ENCODE data around the gene CLNK. TPM values are rescaled to one million over a fixed set of nuclear protein-coding genes. Genes with fewer than 3 reads are reported as not detected.
"Not testable (repeated sequence)": the region's sequence is repeated elsewhere in the genome, so short reads cannot be mapped to it uniquely, and the experiment has no call there.

CLNK gene
- total RNA-seq, 1 experiment from 2014 or later = not detected

DNA sequence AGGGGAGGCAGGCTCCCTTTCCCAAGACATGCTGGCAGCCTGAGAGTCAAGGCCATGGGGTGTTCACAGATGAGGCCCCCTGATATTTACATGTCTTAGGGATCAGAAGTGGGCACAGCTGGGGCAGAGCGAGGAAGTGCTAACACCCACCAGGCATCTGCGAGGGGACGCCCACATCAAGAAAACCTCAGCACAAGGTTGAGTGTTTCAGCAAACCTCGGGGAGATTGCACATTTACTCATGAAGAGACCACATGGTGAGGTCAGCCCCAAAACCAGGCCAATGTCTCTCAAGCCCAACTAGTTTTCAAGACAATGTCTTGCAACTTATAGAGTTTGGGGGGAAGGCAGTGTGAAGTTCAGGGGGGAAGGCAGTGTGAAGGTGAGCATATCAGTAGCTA lies 55.2 kb downstream of the CLNK start:
- no peak for DNase-seq (ENCODE audit: low read depth, low spot score)

DNA sequence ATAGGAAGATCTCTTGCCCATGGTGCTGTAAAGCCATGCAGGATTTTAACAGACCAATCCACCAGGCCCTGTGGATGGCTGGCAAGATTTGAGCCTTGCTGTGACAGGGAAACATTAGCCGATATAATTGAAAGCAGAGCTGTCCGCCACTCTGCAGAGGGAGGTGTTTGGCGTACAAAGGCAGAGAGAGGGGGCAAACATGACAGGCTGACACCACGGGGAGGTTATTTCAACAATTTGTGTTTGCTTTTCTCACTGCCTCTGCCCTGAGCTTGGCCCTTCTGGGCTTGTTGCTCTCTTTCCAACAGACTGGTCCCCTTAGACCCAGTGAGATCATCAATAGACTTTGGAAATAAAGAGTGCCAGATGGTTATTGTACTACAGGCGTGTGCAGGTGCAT lies 59.4 kb downstream of the CLNK start:
- DNase-seq (ENCODE audit: low read depth, low spot score) = no peak
- in situ Hi-C loops (cut with HindIII; ENCODE audit: low pct_unique_long_range_greater_than_20kb, low sequenced_read_pairs) = no loop called here

More for the DNA sequence above, 55.2 kb downstream of the CLNK start:
- in situ Hi-C loops (cut with HindIII; ENCODE audit: low pct_unique_long_range_greater_than_20kb, low sequenced_read_pairs) = no loop called here

DNA sequence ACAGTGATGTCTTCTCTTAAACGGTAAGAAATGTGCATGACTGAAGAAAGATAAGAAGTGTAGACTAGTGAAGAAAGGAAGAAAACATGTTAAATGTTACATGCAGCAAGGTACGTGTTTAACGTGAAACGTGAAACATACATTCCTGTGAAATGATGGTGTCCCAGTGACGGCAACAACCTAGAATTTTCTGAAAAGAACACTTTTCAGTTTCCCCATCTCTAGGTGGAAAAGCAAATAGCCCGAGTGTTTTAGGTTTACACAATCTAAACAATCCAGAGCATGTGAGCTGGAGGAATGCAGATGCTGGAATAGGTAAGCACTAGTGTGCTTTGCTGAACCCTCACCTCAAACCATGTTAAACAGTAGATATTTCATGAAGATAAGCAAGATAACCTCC lies 60.7 kb downstream of the CLNK start:
- DNase-seq (ENCODE audit: low read depth, low spot score) = no peak
- in situ Hi-C loops (cut with HindIII; ENCODE audit: low pct_unique_long_range_greater_than_20kb, low sequenced_read_pairs) = no loop called here

DNA sequence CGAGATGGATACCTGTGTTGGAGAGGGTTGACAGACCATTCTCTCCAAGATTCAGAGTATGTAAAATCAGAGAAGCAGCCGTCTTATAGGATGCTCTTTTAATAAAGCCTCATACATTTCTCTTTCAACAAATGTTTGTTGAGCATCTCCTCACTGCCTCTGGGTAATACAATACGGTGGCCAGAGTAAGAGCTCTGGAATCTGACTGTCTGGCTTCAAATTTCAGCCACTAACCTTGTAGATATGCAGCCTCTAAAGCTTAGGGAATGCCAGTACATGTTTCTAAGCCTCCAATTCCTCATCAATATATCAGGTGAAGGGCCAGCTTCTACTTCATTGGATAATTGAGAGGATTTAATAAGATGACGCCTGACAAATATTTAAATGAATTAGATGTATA lies 61.3 kb downstream of the CLNK start:
- no peak for DNase-seq (ENCODE audit: low read depth, low spot score)
- in situ Hi-C loops (cut with HindIII; ENCODE audit: low pct_unique_long_range_greater_than_20kb, low sequenced_read_pairs) = no loop called here

DNA sequence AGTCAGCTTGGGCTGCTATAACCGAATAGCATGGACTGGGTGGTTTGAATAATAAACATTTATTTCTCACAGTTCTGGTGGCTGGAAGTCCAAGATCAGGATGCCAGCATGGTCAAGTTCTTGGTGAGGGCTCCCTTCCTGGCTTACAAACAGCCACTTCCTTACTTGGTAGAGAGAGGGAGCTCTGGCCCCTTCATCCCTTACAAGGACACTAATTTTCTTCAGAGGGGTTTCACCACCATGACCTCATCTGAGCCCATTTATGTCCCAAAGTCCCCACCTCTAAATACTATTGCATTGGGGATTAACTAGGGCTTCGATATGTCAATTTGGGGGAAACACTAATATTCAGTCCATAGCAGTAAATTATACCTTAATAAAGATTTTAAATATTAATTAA lies 61.8 kb downstream of the CLNK start:
- in situ Hi-C loops (cut with HindIII; ENCODE audit: low pct_unique_long_range_greater_than_20kb, low sequenced_read_pairs) = no loop called here
- peak; percentile 62 for DNase-seq (ENCODE audit: low read depth, low spot score)

DNA sequence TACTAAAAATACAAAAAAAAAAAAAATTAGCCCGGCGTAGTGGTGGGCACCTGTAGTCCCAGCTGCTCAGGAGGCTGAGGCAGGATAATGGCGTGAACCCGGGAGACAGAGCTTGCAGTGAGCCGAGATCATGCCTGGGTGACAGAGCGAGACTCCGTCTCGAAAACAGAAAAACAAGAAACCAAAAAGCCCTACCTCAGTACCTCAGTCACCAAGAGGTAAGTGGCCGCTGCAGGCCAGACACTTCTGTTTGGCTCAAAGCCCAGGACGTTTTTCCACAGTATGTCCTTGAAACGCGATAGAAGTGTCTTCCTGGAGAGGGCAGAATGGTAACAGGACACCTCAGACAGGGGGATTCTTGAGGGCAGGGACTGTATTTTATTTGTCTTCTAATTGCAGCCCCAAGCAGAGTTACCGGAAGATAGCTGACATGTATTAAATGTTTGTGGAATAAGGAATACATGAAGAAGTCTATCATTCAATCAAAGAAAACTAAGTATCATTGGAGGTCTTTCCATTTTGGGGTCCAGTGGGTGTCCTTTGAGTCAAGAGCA lies 63.6 kb downstream of the CLNK start:
- in situ Hi-C loops (cut with HindIII; ENCODE audit: low pct_unique_long_range_greater_than_20kb, low sequenced_read_pairs) = no loop called here
- no peak for DNase-seq (ENCODE audit: low read depth, low spot score)

DNA sequence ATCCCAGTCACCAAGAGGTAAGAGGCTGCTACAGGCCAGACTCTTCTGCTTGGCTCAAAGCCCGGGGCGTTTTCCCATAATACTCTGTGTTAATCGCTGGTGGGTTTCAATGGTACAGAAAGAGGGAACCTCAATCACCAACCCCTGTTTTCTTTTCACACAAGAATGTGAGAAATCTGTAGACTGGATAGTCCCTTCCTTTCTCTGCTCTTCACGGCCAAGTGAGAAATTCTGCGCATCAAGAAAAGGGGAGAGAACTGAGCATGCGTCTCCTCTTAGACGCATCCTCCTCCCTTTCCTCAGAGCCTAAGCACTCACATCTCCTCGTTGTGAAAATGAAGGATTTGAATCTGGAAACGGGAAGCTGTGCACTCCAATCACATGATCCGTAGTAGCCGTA lies 64.7 kb downstream of the CLNK start:
- DNase-seq (ENCODE audit: low read depth, low spot score) = no peak

DNA sequence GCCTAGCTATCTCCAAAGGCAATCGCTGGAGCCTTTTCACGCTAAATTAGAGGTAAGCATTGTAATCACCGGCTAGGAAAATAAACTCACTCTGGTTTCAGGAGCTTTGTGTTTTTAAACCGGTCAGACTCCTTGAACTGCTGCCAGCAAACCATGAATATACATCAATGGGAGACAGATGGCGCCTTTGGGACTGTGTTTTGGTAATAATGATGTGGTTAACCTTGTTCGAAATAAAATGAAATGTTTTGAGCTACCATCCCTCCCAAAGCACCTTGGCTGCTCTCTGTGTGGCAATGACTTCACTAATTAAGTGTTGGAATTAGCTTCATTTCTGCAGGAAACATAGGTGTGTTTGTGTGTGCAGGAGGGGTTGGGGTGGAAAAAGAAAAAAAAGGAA lies 65.3 kb downstream of the CLNK start:
- in situ Hi-C loops (cut with HindIII; ENCODE audit: low pct_unique_long_range_greater_than_20kb, low sequenced_read_pairs) = no loop called here
- DNase-seq (ENCODE audit: low read depth, low spot score) = no peak

More for the DNA sequence above, 64.7 kb downstream of the CLNK start:
- in situ Hi-C loops (cut with HindIII; ENCODE audit: low pct_unique_long_range_greater_than_20kb, low sequenced_read_pairs) = no loop called here

DNA sequence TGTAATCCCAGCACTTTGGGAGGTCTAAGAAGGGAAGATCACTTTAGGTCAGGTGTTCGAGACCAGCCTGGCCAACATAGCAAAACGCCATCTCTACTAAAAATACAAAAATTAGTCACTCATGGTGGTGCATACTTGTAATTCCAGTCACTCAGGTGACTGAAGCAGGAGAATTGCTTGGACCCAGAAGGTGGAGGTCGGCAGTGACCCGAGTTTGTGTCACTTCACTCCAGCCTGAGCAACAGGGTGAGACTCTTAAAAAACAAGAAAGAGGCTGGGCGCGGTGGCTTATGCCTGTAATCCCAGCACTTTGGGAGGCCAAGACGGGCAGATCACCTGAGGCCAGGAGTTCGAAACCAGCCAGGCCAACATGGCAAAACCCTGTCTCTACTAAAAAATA lies 69.6 kb downstream of the CLNK start:
- in situ Hi-C loops (cut with HindIII; ENCODE audit: low pct_unique_long_range_greater_than_20kb, low sequenced_read_pairs); DNase-seq (ENCODE audit: low read depth, low spot score): not testable (repeated sequence)

DNA sequence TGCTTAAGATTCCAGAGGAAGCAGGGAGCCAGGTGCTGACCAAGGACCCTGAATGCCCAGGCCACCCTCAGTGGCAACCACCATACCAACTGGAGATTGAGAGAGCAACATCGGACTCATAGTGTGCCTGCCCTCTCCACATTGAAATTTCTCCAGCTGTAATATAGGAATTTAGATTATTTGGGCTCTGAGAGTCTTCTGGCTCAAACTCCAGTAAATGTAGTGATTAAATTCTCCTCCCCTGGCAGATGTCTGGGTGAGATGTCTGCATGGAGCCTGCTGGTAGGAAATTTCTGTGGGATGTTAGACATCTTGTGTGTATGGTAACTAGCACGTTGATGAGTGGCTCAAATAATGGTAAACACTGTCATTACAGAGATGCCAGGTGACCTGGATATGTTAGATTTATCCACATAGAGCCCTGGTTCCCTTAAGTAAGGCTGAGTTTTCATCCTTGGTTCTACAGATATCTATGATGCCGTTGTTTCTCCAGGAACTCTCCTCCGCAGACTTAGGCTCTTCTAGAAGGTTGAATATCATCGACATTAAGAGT lies 70.6 kb downstream of the CLNK start:
- no peak for DNase-seq (ENCODE audit: low read depth, low spot score)
- in situ Hi-C loops (cut with HindIII; ENCODE audit: low pct_unique_long_range_greater_than_20kb, low sequenced_read_pairs) = no loop called here

DNA sequence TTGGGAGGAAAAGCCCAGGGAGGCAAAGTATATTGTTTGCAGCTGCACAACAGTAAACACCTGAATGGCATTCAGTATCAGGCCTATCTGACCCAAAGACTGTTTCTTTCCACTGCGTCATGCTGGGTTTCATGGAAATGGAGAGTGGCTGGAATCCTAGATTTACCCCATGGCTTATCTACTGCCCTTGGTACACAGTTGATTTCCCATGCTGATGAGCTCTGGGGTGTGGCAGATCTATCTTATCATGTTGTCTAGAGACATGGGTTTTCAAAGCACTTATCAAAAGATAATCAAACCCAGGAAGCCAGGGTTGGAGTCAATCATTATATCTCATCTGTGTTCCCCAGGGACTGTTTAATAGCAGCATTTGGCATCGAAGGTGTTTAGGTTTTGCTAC lies 72.1 kb downstream of the CLNK start:
- in situ Hi-C loops (cut with HindIII; ENCODE audit: low pct_unique_long_range_greater_than_20kb, low sequenced_read_pairs) = no loop called here
- DNase-seq (ENCODE audit: low read depth, low spot score) = no peak

DNA sequence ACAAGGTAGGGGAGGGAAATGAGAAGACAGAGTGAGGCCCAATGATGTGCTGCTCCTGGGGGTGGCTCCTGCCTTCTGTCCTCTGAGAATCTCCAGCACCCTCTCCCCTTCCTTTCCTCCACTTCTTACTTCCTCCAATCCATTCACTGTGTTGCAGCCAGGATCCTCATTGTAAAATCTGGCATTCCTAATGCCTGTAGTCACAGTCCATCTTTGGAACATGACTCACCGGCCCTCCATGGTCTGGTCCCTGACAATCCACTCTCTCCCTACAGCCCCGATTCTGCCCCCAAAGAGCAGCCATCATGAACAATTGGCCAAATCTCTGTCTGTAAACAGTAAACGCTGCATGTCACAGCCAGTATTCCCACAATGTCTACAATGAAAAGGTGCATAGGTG lies 72.9 kb downstream of the CLNK start:
- in situ Hi-C loops (cut with HindIII; ENCODE audit: low pct_unique_long_range_greater_than_20kb, low sequenced_read_pairs) = no loop called here
- no peak for DNase-seq (ENCODE audit: low read depth, low spot score)

DNA sequence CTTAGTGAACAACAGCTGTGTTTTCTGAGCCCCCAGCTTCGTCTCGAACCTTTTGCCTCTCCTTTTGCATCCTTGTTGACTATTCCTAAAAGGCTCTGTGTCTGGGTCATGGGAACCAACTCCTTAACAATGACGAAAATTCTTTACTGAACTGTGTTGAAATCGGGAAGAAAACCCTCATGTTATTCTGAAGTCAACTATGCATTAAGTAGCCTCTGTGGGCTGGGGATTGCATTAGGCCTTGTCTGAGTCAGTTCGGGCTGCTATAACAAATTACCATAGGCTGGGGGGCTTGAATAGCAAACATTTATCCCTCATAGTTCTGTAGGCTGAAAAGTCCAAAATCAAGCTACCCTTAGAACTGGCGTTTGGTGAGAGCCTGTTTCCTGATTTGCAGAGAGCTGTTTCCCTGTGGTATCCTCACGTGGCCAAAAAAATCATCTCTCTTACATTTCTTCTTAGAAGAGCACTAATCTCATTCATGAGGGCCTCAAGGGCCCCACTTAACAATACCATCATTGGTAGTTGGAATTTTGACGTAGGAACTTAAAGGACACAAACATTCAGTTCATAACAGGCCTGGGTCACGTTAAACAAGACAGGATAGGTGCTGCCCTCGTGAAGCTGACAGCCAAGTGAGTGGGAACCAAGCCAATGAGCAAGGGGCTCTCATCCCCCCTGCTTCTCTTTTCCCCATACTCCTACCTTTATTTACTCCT lies 75.9 kb downstream of the CLNK start:
- DNase-seq (ENCODE audit: low read depth, low spot score) = peak; percentile 59
- in situ Hi-C loops (cut with HindIII; ENCODE audit: low pct_unique_long_range_greater_than_20kb, low sequenced_read_pairs) = no loop called here

DNA sequence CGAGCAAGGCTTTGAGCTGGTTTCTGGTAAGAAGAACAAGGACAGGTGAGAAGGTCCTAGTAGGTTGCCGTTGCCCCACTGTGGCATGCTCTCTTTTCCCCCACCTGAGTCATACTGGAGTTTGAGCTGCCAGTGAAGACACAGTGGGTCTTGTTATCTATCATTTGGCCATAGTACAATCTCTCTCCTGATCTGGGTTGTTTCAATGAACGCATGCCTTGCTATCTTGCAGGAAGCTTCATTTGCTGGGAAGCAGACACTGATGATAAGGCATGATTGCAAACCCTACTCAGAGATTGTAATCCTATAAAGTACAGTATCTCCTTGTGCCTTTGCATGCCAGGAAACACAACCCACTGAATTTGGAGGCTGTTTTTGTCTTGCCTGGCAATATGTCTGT lies 77.4 kb downstream of the CLNK start:
- in situ Hi-C loops (cut with HindIII; ENCODE audit: low pct_unique_long_range_greater_than_20kb, low sequenced_read_pairs) = no loop called here
- DNase-seq (ENCODE audit: low read depth, low spot score) = no peak

DNA sequence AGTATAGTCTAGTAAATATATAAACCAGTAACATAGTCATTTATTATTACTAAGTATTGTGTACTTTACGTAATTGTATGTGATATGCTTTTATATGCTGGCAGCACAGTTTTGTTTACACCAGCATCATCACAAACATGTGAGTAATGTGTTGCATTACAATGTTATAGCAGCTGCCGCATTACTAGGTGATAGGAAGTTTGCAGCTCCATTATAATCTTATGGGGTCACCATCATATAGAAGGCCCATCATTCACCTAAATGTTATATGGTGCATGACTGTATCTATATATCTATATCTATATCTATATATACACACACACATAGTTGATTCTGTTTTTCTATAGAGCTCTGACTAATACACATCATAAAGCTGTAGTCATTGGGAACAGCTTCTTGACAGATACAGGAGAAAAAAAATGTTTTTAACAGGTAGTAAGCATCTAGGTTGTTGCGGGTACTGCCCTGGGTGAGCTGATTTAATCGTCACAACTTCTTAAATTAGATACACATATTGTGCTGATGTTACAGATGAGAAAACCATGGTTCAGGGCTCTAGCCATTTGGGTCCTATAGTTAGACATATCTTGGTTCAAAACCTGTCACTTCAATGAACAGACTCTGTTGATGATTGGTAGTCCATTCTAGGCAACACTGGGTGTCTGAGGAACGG lies 77.9 kb downstream of the CLNK start:
- DNase-seq (ENCODE audit: low read depth, low spot score) = no peak

DNA sequence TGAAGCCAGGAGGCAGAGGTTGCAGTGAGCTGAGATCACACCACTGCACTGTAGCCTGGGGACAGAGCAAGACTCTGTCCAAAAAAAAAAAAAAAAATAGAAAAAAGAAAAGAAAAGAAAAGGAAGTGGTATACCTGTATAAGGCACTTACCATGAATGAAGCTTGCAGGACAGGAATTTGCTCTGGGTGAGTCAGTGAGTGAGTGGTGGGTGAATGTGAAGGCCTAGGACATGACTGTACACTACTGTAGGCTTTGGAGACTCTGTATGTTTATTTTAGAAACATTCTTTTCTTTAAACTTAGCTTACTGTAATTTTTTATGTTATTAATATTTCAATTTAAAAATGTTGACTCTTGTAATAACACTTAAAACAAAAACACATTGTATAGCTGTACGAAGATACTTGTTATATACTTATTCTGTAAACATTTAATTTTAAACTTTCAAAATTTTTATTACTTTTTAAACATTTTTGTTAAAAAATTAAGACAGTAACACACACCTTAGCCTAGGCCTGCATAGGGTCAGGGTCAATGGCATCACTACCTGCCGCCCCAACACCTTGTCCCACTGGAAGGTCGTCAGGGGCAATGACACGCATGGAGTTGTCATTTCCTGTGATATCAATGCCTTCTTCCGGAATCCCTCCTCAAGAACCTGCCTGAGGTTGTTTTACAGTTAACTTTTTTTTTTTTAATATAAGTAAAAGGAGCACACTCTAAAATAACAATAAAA lies 78.7 kb downstream of the CLNK start:
- in situ Hi-C loops (cut with HindIII; ENCODE audit: low pct_unique_long_range_greater_than_20kb, low sequenced_read_pairs) = no loop called here
- no peak for DNase-seq (ENCODE audit: low read depth, low spot score)

More for the DNA sequence above, 77.9 kb downstream of the CLNK start:
- in situ Hi-C loops (cut with HindIII; ENCODE audit: low pct_unique_long_range_greater_than_20kb, low sequenced_read_pairs) = no loop called here

DNA sequence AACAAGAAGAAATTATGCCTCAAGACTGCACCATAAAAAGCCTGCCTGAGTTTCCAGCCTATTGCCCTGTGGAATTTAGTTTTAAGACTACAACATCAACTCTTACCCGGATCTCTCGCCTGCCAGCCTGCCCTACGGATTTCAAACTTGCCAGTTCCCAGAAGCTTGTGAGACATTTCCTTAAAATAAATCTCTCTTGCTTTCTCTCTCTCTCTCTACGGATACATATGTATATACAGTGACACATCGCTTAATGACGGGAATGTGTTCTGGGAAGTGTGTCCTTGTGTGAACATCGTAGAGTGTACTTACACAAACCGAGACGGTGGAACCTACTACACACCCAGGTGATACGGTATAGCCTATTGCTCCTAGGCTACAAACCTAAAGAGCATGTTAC lies 79.5 kb downstream of the CLNK start:
- in situ Hi-C loops (cut with HindIII; ENCODE audit: low pct_unique_long_range_greater_than_20kb, low sequenced_read_pairs) = no loop called here
- DNase-seq (ENCODE audit: low read depth, low spot score) = no peak

DNA sequence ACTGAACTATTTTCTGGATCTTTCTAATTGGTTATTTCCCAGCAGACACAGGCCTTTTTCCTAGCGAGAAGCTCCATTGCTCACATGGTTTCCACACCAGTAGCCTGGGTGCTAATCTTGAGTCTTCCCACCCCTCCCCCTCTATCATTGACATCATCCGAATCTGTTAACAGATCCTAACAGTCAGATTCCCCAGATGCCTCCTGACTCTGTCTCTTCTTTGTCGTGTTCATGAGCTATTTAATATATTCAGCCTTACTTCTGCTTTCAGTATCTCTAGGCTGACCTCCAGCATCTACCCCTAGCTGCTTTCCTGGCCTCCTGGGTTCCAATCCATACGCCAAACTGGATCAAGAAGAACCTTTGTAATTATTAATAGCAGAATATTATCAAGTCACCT lies 85.0 kb downstream of the CLNK start:
- DNase-seq (ENCODE audit: low read depth, low spot score) = no peak
- in situ Hi-C loops (cut with HindIII; ENCODE audit: low pct_unique_long_range_greater_than_20kb, low sequenced_read_pairs) = no loop called here
